ENCODE results near the gene HSPA1L.

The HSPA1L gene

GRCh38 chr6:31770860-31771259, 44.2 kb downstream of the HSPA1L start:
- H4K20me1 ChIP-seq (ENCODE audit: insufficient read depth, low read length, poor library complexity, severe bottlenecking) = no peaks in the 10 kb centered on the region
- H3K9me2 ChIP-seq (replicated peaks; ENCODE audit: low read depth, low read length) = no peaks in the 10 kb centered on the region
- H3K4me3 ChIP-seq (ENCODE audit: low read length, poor library complexity, severe bottlenecking) = no peak overlapping the region
- no peaks in the 10 kb centered on the region for H3K79me2 ChIP-seq (ENCODE audit: insufficient read depth, low read length)
- H3K4me2 ChIP-seq (ENCODE audit: low read depth, low read length, poor library complexity, severe bottlenecking) = no peak overlapping the region
- H3K4me1 ChIP-seq (ENCODE audit: insufficient read depth, low read length, poor library complexity, severe bottlenecking) = peaks cover 11% of the 10 kb centered on the region
- H3K9ac ChIP-seq (ENCODE audit: low read depth, low read length, poor library complexity, severe bottlenecking) = no peak overlapping the region
- no peaks in the 10 kb centered on the region for H3K36me3 ChIP-seq (ENCODE audit: insufficient read depth, low read length)
- no peak overlapping the region for H2AFZ ChIP-seq (ENCODE audit: low read length)
- no peak for TF ChIP-seq EZH2phosphoT487 (IDR thresholded peaks at IDR 0.05; ENCODE audit: borderline replicate concordance)
- TF ChIP-seq, protein P1, sequence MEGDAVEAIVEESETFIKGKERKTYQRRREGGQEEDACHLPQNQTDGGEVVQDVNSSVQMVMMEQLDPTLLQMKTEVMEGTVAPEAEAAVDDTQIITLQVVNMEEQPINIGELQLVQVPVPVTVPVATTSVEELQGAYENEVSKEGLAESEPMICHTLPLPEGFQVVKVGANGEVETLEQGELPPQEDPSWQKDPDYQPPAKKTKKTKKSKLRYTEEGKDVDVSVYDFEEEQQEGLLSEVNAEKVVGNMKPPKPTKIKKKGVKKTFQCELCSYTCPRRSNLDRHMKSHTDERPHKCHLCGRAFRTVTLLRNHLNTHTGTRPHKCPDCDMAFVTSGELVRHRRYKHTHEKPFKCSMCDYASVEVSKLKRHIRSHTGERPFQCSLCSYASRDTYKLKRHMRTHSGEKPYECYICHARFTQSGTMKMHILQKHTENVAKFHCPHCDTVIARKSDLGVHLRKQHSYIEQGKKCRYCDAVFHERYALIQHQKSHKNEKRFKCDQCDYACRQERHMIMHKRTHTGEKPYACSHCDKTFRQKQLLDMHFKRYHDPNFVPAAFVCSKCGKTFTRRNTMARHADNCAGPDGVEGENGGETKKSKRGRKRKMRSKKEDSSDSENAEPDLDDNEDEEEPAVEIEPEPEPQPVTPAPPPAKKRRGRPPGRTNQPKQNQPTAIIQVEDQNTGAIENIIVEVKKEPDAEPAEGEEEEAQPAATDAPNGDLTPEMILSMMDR (conservative IDR thresholded peaks at IDR 0.05; ENCODE audit: low read length) = no peak
- H3K9me3 ChIP-seq (ENCODE audit: insufficient read depth, low read depth, low read length) = no peaks in the 10 kb centered on the region
- H3F3A ChIP-seq (ENCODE audit: low read depth) = no peaks in the 10 kb centered on the region
- H3K27me3 ChIP-seq (ENCODE audit: insufficient read depth, low read length, poor library complexity, severe bottlenecking) = no peaks in the 10 kb centered on the region

GRCh38 chr6:31769684-31770371, 45.3 kb downstream of the HSPA1L start:
- TF ChIP-seq EZH2phosphoT487 (IDR thresholded peaks at IDR 0.05; ENCODE audit: borderline replicate concordance) = no peak
- TF ChIP-seq, protein P1 (conservative IDR thresholded peaks at IDR 0.05; ENCODE audit: low read length) = peak; percentile 92

GRCh38 chr6:31768363-31769257, 46.5 kb downstream of the HSPA1L start:
- Histone ChIP-seq H3K4me1 (ENCODE audit: insufficient read depth, low read length, poor library complexity, severe bottlenecking) (peaks cover 11% of the 10 kb centered on the region), H3K9me2 (replicated peaks; ENCODE audit: low read depth, low read length) (no peaks in the 10 kb centered on the region), H3K27me3 (ENCODE audit: insufficient read depth, low read length, poor library complexity, severe bottlenecking) (no peaks in the 10 kb centered on the region), H3F3A (ENCODE audit: low read depth) (no peaks in the 10 kb centered on the region), H3K9me3 (ENCODE audit: insufficient read depth, low read depth, low read length) (no peaks in the 10 kb centered on the region), H3K9ac (ENCODE audit: low read depth, low read length, poor library complexity, severe bottlenecking) (no peak overlapping the region), H3K36me3 (ENCODE audit: insufficient read depth, low read length) (no peaks in the 10 kb centered on the region), H3K4me2 (ENCODE audit: low read depth, low read length, poor library complexity, severe bottlenecking) (no peak overlapping the region), H2AFZ (ENCODE audit: low read length) (no peak overlapping the region), H3K4me3 (ENCODE audit: low read length, poor library complexity, severe bottlenecking) (no peak overlapping the region), H3K79me2 (ENCODE audit: insufficient read depth, low read length) (no peaks in the 10 kb centered on the region), H4K20me1 (ENCODE audit: insufficient read depth, low read length, poor library complexity, severe bottlenecking) (no peaks in the 10 kb centered on the region)
- TF ChIP-seq, protein P1 (conservative IDR thresholded peaks at IDR 0.05; ENCODE audit: low read length) = no peak
- no peak for TF ChIP-seq EZH2phosphoT487 (IDR thresholded peaks at IDR 0.05; ENCODE audit: borderline replicate concordance)

More at GRCh38 chr6:31769684-31770371, 45.3 kb downstream of the HSPA1L start:
- Histone ChIP-seq H3K4me1 (ENCODE audit: insufficient read depth, low read length, poor library complexity, severe bottlenecking) (peaks cover 11% of the 10 kb centered on the region), H3K27me3 (ENCODE audit: insufficient read depth, low read length, poor library complexity, severe bottlenecking) (no peaks in the 10 kb centered on the region), H3K9ac (ENCODE audit: low read depth, low read length, poor library complexity, severe bottlenecking) (no peak overlapping the region), H2AFZ (ENCODE audit: low read length) (no peak overlapping the region), H3K4me3 (ENCODE audit: low read length, poor library complexity, severe bottlenecking) (no peak overlapping the region), H3K9me3 (ENCODE audit: insufficient read depth, low read depth, low read length) (no peaks in the 10 kb centered on the region), H3K9me2 (replicated peaks; ENCODE audit: low read depth, low read length) (no peaks in the 10 kb centered on the region), H3K4me2 (ENCODE audit: low read depth, low read length, poor library complexity, severe bottlenecking) (no peak overlapping the region), H4K20me1 (ENCODE audit: insufficient read depth, low read length, poor library complexity, severe bottlenecking) (no peaks in the 10 kb centered on the region), H3F3A (ENCODE audit: low read depth) (no peaks in the 10 kb centered on the region), H3K36me3 (ENCODE audit: insufficient read depth, low read length) (no peaks in the 10 kb centered on the region), H3K79me2 (ENCODE audit: insufficient read depth, low read length) (no peaks in the 10 kb centered on the region)
